ENCODE measurements around the gene SLIT3.
"Not testable (repeated sequence)": the region's sequence is repeated elsewhere in the genome, so short reads cannot be mapped to it uniquely, and the experiment has no call there.

DNA sequence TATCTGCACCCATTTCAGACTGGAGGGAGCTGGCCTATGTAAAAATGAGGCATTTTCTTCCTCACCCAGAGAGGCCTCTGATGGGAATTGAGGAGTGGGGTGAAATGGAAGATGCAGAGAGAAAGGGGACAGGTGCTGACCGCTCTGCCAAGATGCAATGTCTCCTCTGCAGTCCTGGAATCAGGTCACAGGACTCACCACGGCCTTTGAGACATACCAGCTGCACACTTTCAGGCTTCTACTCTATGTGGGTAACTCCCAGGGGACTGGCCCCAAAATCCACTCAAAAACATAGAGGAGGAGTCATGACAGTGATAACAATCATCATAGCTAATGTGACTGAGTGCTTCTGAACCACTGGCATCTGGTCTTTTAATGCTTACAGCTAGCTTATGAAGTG lies 558.6 kb downstream of the SLIT3 start:
- not testable (repeated sequence) for TF ChIP-seq POLR2AphosphoS5 (IDR thresholded peaks at IDR 0.05; ENCODE audit: borderline replicate concordance, low read depth, low read length); EZH2 (IDR thresholded peaks at IDR 0.05)

Measured in SK-N-MC (cell line).